ENCODE results near the gene ZNRF4.
"Not testable (repeated sequence)": the region's sequence is repeated elsewhere in the genome, so short reads cannot be mapped to it uniquely, and the experiment has no call there.

ZNRF4 gene, protein sequence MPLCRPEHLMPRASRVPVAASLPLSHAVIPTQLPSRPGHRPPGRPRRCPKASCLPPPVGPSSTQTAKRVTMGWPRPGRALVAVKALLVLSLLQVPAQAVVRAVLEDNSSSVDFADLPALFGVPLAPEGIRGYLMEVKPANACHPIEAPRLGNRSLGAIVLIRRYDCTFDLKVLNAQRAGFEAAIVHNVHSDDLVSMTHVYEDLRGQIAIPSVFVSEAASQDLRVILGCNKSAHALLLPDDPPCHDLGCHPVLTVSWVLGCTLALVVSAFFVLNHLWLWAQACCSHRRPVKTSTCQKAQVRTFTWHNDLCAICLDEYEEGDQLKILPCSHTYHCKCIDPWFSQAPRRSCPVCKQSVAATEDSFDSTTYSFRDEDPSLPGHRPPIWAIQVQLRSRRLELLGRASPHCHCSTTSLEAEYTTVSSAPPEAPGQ

DNA sequence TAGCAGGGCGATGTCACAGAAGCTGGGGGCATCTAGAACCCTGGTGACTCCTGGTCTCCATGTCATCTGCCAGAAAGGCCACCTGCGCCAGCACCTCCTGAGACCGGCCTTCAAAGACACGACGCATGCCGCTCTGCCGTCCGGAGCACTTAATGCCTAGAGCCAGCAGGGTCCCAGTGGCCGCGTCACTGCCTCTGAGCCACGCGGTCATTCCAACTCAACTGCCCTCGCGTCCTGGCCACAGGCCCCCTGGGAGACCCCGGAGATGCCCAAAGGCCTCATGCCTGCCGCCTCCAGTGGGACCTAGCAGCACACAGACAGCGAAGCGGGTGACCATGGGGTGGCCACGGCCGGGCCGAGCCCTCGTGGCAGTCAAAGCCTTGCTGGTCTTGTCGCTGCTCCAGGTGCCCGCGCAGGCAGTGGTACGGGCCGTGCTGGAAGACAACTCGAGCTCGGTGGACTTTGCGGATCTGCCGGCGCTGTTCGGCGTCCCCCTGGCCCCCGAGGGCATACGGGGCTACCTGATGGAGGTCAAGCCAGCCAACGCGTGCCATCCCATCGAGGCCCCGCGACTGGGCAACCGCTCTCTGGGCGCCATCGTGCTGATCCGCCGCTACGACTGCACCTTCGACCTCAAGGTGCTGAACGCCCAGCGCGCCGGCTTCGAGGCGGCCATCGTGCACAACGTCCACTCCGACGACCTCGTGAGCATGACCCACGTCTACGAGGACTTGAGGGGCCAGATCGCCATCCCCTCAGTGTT is at the start of gene ZNRF4:
ZNRF4 (plus strand) TSS at position 51 of the 763 bp plus-strand sequence; CDS start at position 126, 75 bp downstream.
- no peak for DNase-seq

DNA sequence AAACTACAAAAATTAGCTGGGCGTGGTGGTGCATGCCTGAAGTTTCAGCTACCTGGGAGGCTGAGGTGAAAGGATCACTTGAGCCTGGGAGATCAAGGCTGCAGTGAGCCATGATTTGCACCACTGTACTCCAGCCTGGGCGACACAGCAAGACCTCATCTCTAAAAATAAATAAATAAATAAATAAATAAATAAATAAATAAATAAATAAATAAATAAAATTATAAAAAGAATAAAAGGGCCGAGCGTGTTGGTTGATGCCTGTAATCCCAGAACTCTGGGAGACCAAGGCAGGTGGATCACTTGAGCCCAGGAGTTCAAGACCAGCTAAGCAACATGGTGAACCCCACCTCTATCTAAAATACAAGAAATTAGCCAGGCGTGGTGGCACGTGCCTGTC is 49.0 kb upstream of the ZNRF4 start:
- not testable (repeated sequence) for DNase-seq

DNA sequence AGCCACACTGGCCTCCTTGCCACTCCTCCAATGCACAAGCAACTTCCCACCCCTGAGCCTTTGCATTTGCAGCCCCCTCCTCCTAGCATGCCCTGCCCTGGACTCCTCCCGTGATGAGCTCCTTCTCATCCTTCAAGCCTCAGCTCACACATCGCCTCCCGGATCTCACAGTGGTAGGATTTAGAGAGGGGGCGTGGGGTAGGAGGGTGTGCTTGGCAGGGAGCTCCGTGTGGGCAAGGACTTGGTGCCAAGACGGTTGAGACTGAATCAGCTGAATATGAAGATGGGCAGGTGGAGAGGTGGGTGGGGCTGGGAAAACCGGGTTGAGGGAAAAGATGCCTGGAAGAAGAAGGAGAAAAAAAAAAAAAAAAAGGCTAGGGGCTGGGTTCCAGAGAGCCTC is 48.4 kb upstream of the ZNRF4 start:
- no peak for DNase-seq

DNA sequence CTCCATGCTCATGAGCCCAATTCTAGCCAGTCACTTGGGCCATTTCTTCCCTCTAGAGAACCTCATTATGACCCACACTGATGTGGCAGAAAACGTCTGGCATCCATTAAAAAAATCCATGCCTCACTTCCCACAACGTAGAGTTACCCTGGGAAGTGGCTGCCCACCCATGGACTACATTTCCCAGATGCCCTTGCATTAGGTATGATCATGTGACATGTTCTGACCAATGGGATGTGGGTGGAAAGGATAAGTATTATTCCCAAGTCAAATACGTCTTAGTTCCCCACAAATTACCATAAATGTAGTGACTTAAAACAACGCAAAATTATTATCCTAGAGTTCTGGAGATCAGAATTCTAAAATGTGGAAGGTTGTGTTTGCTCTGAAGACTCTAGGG is 47.9 kb upstream of the ZNRF4 start:
- no peak for DNase-seq

DNA sequence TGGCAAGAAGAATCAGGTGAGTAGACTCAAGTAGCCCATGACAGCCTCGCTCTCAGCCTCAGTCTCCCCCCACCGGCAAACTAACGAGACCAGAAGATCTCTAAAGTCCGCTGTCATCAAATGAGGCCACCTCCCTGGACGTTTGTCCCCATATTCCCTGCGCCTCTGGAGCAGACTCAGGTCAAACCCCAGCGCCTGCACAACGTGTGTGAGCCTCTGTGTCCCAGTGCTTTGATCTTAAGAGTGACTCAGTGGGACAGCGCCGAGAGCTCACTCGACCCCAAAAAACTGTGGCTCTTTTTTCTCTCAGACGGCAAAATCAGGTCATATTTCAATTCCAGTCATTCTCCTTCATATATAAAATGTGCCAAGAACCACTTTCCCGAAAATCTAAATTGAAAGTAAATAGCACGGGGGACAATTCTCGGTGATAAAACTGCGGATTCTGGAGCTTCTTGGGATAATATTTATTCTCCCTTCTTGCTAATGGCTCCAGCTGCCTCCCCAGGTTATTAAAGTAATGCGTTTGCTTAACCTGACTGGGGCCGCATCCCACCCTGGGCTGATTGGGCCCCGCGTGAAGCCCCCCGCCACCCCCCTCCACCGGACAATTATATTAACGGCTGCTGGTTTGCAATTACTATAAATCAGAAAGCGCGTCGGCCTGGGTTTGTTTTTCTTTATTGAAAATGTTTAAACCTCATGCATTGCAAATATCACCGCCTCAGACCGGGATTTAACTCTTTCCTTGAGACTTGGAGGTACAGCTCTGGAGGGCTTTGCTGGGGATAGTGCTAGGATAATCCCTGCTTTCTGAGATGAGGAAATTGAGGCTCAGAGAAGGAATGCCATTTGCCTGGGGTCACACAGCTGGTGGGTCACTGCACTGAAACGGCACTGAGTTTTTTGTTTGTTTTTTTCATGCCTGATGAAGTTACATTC is 37.5 kb upstream of the ZNRF4 start:
- no peak for DNase-seq

DNA sequence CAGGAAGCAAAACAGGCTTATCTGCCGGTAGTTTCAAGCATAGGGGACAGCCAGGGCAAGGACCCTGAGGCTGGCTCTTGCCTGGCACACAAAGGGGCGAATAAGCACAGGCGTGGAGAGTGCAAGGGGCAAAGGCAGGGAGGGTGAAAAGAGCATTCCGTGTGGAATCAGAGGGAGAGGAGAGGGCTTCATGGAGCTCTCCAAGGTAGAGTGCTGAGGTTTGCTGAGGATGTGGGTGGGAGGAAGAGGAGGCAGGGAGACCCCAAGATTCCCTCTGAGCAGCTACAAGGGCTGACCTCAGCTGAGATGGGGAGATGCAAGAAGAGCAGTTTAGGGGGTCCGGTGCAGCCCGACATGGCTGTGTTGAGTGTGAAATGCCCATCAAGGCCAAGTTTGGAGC is 36.5 kb upstream of the ZNRF4 start:
- DNase-seq, result no peak

DNA sequence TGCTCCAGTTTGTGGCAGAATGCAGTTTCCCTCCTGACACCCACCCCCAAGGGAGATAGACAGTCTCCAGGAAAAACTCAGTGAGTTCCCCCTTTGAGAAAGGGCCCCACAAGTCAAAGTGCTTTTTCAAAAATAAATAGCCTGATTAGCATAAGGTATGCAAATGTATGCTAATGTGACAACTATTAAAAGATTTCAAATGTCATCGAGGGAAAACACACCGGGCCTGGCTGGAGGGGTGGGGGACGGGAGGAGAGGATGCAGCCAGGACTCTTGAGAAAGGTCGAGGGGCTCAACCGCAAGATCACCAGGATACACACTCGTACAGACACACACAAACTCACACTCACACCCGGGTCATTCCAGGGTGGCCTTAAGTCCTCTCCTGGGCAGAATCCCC is 34.3 kb upstream of the ZNRF4 start:
- no peak for DNase-seq

DNA sequence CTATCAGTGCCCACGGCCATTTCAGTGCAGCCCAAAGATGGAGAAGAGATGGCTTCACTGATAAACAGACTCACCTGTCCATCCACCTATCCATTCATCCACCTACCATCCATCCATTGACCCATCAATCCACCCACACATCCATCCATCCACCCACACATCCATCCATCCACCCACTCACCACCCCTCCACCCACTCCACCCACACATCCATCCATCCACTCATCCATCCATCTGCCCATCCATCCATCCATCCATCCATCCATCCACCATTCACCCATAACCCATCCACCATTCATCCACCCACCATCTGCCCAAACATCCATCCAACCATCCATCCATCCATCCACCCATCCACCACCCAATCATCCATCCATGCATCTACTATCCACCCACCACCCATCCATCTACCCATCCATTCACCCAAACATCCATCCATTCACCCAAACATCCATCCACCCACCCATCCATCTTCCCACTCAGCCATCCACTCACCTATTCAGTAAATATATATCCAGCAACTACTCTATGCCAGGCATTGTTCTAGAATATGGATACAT is 31.6 kb upstream of the ZNRF4 start:
- no peak for DNase-seq

DNA sequence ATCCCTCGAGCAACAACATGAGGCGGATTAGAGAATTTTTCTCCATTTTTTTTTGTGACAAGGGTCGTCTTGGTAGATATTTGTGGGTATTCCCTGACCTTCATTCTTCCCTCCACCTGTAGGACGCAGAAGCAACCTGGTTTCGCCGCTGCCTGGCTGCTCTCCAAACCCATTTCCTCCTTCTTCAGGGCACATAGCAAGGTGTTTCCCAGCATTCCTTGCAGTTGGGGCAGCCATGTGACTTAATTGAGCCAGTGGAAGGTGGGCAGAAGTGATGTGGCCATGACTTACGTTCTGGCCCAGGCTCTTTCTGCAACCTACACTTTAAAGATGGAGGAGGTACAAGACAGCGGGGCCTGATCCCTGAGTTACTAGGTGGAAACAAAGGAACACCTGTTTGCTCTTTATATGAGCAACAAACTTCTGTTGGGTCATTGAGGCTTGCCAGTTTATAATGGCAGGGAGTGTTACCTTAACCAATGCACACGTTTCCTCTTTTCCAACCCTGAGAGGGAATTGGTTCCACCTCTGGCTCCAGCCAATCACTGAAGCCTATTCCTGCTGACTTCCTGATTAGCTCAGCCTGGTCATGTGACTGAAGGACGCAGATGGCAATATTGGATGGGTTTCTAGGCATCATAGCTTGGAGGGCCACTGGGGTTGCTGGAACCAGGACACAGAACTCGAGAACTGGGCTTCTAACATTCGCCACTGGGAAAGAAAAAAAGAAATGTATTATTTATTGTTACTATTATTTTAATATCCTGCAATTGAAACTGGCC is 30.8 kb upstream of the ZNRF4 start:
- DNase-seq, result no peak

DNA sequence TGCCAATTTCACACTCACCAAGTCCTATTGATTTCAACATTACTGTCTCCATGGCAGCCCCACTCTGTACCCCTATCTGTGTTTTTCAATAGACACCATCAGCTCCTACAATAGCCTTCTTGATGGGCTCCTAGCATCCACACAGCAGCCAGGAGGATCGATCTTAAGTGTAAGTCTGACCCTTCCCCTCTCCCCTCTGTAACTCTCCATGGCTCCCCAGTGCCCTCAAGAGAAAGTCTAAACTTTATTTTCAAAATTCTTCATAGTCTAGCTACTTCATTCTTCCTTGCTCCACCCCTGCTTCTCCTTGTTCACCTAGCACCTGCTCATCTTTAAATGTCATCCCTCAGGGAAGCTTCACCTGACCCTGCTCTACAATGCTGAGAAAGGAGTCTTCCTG is 30.0 kb upstream of the ZNRF4 start:
- DNase-seq, result no peak

DNA sequence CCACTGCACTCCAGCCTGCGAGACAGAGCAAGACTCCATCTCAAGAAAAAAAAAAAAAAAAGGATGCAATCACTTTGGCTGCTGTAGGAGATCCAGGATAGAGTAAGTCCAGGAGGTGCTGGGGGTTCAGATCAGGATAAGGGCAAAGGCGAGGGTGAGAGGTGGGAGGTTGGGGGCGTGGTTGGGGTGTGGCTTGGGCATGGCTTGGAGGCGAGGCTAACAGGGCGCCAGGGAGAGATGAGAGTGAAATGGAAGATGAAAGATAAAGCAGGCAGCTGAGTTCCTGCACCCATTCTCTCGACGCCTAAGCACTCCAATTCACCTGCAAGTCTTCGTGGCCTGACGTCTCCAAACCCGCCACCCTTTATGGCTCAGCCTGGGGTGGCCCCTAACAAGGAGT is 25.0 kb upstream of the ZNRF4 start:
- DNase-seq, result no peak

DNA sequence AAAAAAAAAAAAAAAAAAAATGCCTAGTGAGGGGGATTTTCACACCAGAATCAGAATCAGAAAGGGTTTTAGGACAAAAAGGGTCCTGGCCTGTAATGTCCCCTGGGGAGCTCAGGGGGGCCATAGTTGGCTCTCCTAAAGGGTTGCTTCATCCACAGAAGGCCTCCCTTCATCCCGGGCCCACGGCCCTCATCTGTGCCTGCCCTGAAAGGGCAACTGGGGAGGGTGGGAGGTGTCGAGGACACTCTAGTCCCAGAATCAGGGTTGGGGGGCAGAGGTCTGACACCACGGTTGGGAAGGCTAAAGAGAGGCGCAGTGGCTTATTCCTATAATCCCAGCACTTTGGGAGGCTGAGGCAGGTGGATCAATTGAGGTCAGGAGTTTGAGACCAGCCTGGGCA is 22.5 kb upstream of the ZNRF4 start:
- DNase-seq, result no peak

DNA sequence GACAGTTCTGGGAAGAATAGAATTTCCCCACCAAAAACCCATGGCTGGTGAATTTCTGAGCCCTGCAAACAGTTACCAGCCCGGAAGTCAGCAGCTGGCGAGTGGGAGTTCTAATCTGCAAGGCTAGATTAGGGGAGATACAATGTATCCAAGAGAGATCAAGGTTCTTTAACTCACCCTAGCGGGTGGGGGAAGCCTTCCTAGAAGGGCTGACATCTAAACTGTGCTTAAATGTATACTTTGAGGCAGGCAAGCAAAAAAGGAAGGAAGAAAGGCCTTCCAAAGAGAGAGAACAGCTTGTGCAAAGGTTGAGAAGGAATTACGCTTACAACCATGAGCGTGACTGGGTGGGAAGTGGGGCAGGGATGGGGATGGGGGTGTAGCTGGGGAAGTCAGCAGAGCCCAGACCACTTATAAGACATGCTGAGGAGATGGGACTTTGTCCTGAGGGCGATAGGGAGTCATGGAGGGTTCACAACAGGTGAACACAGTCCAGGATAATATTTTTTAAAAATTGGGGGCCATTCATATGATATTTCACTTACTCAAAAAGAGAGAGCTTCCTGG is 20.8 kb upstream of the ZNRF4 start:
- no peak for DNase-seq

DNA sequence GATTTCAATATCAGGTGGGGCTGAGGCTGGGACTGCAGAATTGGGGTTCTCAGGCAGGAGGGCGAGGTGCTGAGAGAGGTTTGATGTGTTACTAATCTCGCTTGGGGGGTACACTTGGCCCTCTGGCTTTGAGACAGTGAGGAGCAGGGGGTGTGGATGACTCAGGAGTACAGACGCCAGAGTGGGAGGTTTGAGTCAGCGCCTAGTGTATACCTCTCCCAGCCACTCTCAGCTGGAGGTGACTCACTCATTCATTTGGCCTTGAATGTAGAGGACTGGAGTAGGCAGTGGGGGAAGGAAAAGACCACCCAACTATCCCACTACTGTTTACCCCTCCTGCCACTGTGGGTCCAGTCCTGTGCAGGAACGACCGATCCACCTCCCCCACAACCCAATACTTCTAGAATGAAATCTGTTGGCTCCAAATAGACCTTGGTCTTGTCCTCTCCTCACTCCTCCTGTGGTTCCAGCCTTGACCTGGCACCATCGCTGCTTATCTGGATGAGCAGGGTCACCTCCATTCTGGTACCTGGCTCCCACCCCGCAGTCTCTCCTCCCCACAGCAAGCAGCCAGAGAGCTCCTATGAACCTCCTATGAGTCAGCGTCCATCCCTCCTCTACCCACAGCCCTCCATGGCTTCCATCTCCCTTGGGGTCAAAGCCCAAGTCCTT is 20.1 kb upstream of the ZNRF4 start:
- no peak for DNase-seq

DNA sequence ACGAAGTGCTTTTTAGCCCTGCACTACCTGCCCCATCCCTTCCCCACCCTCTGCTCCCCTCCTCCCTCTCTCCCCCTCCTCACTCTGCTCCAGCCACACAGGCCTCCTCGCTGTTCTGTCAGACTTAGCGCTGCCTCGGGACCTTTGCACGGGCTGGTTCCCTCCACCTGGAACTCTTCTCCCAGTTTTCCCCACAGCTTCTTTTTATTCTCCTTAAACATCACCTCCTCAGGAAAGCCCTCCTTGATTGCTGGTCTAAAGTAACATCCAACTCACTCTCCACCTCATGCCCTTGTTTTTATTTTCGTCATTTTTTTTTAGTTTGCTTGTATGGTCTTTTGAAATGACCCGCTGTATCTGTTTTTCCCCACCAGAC is 19.6 kb upstream of the ZNRF4 start:
- no peak for DNase-seq

DNA sequence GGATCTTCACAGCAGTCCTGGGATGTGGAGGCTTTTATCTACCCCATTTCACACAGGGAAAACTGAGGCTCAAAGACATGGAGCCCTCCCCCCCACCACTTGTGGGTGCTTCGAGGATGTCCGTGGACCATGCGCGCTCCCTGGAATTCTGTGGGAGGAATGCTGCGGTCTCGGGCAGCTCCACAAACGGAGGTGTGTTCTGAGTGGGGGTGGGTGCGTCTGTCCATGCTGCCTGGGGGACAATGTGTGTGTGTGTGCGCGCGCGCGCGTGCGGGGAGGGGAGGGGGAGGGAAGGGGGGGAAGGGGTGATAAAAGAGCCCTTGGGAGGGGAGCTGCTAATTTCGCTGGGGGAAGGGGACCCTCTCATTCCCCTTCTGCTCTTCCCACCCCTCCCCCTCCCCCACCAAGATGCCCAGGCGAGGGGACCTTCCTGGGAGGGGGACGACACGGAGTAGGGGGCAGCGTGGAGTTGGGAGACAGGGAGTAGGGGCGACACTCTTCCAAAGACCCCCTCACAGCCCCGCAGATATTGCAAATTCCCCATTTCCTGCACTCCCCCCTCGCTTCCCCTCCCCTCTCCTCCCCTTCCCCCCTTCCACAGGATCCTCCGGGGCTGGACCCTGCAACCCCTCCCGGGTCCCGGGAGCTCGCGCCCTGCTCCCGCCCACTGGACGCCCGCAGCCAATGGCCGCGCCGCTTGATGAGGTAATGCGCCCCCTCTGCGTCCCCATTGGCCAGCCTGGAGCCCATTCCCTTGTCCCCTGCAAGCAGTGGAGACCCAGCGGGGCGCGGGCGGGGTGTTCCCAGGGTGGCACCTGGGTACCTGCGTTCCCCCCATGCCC is 18.9 kb upstream of the ZNRF4 start:
- DNase-seq, result no peak

DNA sequence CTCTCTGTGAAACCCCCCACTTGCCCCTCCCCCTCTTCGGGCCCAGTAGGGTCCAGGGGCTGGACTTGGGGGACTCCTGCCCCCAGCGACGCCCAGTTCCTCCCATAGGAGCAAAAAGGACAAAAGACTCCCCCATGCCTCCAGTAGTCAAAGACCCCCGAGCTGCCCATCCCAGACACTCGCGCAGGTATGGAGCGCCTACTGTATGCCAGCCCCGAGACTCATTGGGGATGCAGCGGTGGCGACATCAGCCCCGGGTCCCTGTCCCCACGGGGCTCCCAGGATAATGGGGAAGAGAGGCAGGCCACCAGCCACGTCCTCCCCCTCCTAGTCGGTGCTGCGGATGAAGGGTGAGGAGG is 18.3 kb upstream of the ZNRF4 start:
- no peak for DNase-seq

DNA sequence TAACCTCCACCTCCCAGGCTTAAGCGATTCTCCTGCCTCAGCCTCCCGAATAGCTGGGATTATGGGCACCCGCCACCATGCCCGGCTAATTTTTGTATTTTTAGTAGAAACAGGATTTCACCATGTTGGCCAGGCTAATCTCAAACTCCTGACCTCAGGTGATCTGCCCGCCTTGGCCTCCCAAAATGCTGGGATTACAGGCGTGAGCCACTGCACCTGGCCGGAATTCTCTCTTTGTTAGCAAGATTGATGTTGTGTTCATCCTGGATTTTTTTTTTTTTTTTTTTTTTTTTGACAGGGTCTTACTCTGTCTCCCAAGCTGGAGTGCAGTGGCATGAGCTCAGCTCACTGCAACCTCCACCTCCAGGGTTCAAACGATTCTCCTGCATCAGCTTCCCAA is 16.5 kb upstream of the ZNRF4 start:
- not testable (repeated sequence) for DNase-seq

DNA sequence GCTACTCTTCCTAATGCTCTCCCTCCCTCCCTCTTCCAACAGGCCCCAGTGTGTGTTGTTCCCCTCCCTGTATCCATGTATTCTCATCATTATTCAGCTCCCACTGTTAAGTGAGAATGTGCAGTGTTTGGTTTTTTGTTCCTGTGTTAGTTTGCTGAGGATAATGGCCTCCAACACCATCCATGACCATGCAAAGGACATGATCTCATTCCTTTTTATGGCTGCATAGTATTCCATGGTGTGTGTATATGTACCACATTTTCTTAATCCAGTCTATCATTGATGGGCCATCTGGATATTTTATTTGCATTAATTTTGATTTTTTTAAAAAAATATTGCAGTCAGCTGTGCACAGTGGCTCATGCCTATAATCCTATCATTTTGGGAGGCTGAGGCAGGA is 15.8 kb upstream of the ZNRF4 start:
- DNase-seq, result no peak

DNA sequence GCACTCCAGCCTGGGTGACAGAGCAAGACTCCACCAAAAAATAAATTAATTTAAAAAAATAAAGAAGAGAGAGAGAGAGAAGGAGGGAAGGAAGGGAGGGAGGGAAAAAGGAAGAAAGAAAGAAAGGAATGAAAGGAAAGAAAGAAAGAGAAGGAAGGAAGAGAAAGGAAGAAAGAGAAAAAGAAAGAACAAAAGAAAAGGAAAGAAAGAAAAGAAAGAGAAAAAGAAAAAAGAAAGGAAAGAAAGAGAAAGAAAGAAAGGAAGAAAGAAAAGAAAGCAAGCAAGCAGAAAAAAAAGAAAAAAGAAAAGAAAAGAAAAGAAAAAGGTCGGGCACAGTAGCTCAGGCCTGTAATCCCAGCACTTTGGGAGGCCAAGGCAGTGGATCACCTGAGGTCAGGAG is 14.9 kb upstream of the ZNRF4 start:
- DNase-seq, result no peak
